WTC11 (cell line): Measurements from ENCODE around the gene CD207. TPM values are rescaled to one million over a fixed set of nuclear protein-coding genes. Genes with fewer than 3 reads are reported as not detected.

Experiments
- ATAC-seq: fragments of 200-7000 bp; cut with Tn5 transposase; 2 replicates; pipeline ENCODE4 v1.10.0; 2021; ENCODE audit warnings: mild to moderate bottlenecking, moderate library complexity
- CTCF ChIA-PET: fragments of 300-600 bp; sonication (Branson Sonifier 250); formaldehyde crosslinking; loops from one replicate; lab custom pipeline; 2021; ENCODE audit warnings: antibody characterized with exemption; lab: Charles Lee
- POLR2A ChIA-PET: fragments of 350-600 bp; sonication (Branson Sonifier 250); formaldehyde crosslinking; loops from one replicate; lab custom pipeline; 2021; ENCODE audit warnings: antibody characterized with exemption; lab: Charles Lee
- DNase-seq: peaks from one replicate; pipeline ENCODE4 v3.0.0; 2021; ENCODE audit warnings: low spot score
- H3K27ac Mint-ChIP-seq: 2 replicates; pipeline ENCODE4 v1.8.0; 2021; ENCODE audit warnings: mixed read lengths
- H3K27me3 Mint-ChIP-seq: 2 replicates; pipeline ENCODE4 v1.8.0; 2021; ENCODE audit warnings: low read depth, mild to moderate bottlenecking, moderate library complexity, mixed read lengths
- H3K36me3 Mint-ChIP-seq: 2 replicates; pipeline ENCODE4 v1.8.0; 2021; ENCODE audit warnings: mixed read lengths
- H3K4me1 Mint-ChIP-seq: 2 replicates; pipeline ENCODE4 v1.8.0; 2022; ENCODE audit warnings: mixed read lengths
- H3K4me3 Mint-ChIP-seq: 2 replicates; pipeline ENCODE4 v1.8.0; 2021; ENCODE audit warnings: mild to moderate bottlenecking, moderate library complexity, mixed read lengths
- H3K9me3 Mint-ChIP-seq: 2 replicates; pipeline ENCODE4 v1.8.0; 2021; ENCODE audit warnings: mixed read lengths
- ARID4B ChIP-seq: sonication (generic); formaldehyde crosslinking; IDR thresholded peaks from 2 replicates; pipeline ENCODE4 v1.8.0; 2023; ENCODE audit warnings: missing genetic modification reagents, mild to moderate bottlenecking, borderline replicate concordance
- E2F5 ChIP-seq: sonication (generic); formaldehyde crosslinking; IDR thresholded peaks from 2 replicates; pipeline ENCODE4 v1.8.1; 2022; ENCODE audit warnings: mild to moderate bottlenecking, moderate library complexity, missing genetic modification reagents
- GTF2I ChIP-seq: fragments of 250-450 bp; sonication (Bioruptor Pico); conservative IDR thresholded peaks from 2 replicates; pipeline ENCODE4 v1.4.0; 2021; ENCODE audit warnings: mild to moderate bottlenecking
- MAX ChIP-seq: sonication (generic); formaldehyde crosslinking; IDR thresholded peaks from 2 replicates; pipeline ENCODE4 v1.8.0; 2022; ENCODE audit warnings: mild to moderate bottlenecking, missing genetic modification reagents
- MYBL2 ChIP-seq: sonication (generic); formaldehyde crosslinking; IDR thresholded peaks from 2 replicates; pipeline ENCODE4 v1.8.1; 2023; ENCODE audit warnings: mild to moderate bottlenecking, moderate library complexity, missing genetic modification reagents
- NFE2L1 ChIP-seq: sonication (generic); formaldehyde crosslinking; IDR thresholded peaks from 2 replicates; pipeline ENCODE4 v1.8.1; 2023; ENCODE audit warnings: missing genetic modification reagents
- PRRX2 ChIP-seq: fragments of 250-450 bp; sonication (Bioruptor Pico); IDR thresholded peaks from 2 replicates; pipeline ENCODE4 v1.8.0; 2021; ENCODE audit warnings: mild to moderate bottlenecking
- SOX15 ChIP-seq: fragments of 250-450 bp; sonication (Bioruptor Pico); IDR thresholded peaks from 2 replicates; pipeline ENCODE4 v1.9.0; 2021; ENCODE audit warnings: mild to moderate bottlenecking
- USF1 ChIP-seq: sonication (generic); formaldehyde crosslinking; IDR thresholded peaks from 2 replicates; pipeline ENCODE4 v1.8.0; 2022; ENCODE audit warnings: mild to moderate bottlenecking, missing genetic modification reagents
- ZBTB43 ChIP-seq: sonication (generic); formaldehyde crosslinking; IDR thresholded peaks from 2 replicates; pipeline ENCODE4 v1.8.1; 2023; ENCODE audit warnings: mild to moderate bottlenecking, missing genetic modification reagents
- ZNF219 ChIP-seq: sonication (generic); formaldehyde crosslinking; IDR thresholded peaks from 2 replicates; pipeline ENCODE4 v1.8.0; 2023; ENCODE audit warnings: missing genetic modification reagents, mild to moderate bottlenecking, borderline replicate concordance
- ZNF396 ChIP-seq: fragments of 250-450 bp; sonication (Bioruptor Pico); IDR thresholded peaks from 2 replicates; pipeline ENCODE4 v1.8.0; 2021; ENCODE audit warnings: mild to moderate bottlenecking, moderate library complexity, borderline replicate concordance
- ZNF671 ChIP-seq: fragments of 250-450 bp; sonication (Bioruptor Pico); IDR thresholded peaks from 2 replicates; pipeline ENCODE4 v1.8.0; 2021; ENCODE audit warnings: mild to moderate bottlenecking
- ZSCAN18 ChIP-seq: fragments of 250-450 bp; sonication (Bioruptor Pico); IDR thresholded peaks from 2 replicates; pipeline ENCODE4 v2.1.2; 2022; ENCODE audit warnings: mild to moderate bottlenecking, moderate library complexity
- total RNA-seq: library from RNA; stranded (reverse); gene quantifications from 3 replicates; pipeline ENCODE4 v1.2.3, GENCODE V29; 2021
- TF ChIP-seq, protein P1 (sequence below): fragments of 250-450 bp; sonication (Bioruptor Pico); conservative IDR thresholded peaks from 2 replicates; pipeline ENCODE4 v1.9.0; 2021; ENCODE audit warnings: mild to moderate bottlenecking
- TF ChIP-seq, protein P2 (sequence below): fragments of 250-450 bp; sonication (Bioruptor Pico); IDR thresholded peaks from 2 replicates; pipeline ENCODE4 v1.8.0; 2021; ENCODE audit warnings: mild to moderate bottlenecking

Gene CD207
- total RNA-seq, 1 experiment from 2014 or later: not detected

GRCh38 chr2:70871398-70872211 is 36.0 kb upstream of the CD207 start (continued):
- TF ChIP-seq, protein P1, sequence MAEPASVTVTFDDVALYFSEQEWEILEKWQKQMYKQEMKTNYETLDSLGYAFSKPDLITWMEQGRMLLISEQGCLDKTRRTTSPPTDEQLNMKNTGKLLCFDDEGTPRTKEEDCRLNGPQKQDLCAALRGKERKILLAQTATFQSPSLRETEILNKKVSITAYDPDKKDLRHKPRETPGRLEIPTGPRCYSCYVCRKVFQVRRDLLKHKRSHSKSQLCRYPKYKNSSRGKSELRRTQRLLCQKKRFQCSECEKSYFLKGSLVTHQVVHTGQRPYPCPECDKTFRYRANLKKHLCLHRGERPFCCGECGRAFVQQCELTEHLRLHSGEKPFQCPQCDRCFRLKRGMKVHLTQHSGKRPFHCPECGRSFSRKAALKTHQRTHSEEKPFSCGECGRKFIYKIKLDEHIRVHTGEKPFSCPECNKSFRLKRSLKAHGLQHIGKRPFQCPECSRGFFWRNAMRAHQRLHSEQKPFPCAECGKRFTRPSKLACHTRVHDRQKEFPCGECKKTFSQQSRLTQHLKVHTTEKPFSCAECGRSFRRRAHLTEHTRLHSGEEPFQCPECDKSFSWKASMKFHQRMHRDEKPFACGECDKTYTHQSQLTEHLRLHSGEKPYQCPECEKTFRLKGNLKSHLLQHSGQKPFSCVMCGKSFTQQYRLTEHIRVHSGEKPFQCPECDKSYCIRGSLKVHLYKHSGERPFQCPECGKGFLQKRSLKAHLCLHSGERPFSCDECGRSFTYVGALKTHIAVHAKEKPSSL (CRISPR knock-in tag): no peak
- TF ChIP-seq E2F5 (CRISPR knock-in tag) (no peak), ZBTB43 (CRISPR knock-in tag) (no peak), MYBL2 (CRISPR knock-in tag) (no peak), ZNF671 (CRISPR knock-in tag) (no peak), ARID4B (CRISPR knock-in tag) (no peak), PRRX2 (no peak), NFE2L1 (no peak), ZNF219 (CRISPR knock-in tag) (no peak)
- TF ChIP-seq, protein P2, sequence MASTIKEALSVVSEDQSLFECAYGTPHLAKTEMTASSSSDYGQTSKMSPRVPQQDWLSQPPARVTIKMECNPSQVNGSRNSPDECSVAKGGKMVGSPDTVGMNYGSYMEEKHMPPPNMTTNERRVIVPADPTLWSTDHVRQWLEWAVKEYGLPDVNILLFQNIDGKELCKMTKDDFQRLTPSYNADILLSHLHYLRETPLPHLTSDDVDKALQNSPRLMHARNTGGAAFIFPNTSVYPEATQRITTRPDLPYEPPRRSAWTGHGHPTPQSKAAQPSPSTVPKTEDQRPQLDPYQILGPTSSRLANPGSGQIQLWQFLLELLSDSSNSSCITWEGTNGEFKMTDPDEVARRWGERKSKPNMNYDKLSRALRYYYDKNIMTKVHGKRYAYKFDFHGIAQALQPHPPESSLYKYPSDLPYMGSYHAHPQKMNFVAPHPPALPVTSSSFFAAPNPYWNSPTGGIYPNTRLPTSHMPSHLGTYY (CRISPR knock-in tag): no peak

- ATAC-seq (no peak), DNase-seq (no peak)
- Mint-ChIP-seq H3K9me3 (no peaks in the 10 kb centered on the region), H3K36me3 (no peaks in the 10 kb centered on the region), H3K4me3 (no peak overlapping the region), H3K27me3 (peaks cover 62% of the 10 kb centered on the region), H3K27ac (no peak overlapping the region), H3K4me1 (no peaks in the 10 kb centered on the region)
- ChIA-PET POLR2A (no interaction called here), CTCF (interaction anchor here (0.8 to 9.5 kb wide), 15 partner anchors 12 to 569 kb away, joined by 3 to 88 read pairs (median 7); partner anchors contain the start of genes ADD2, FAM136A and FIGLA)
- no peak for TF ChIP-seq ZNF671 (CRISPR knock-in tag)
- TF ChIP-seq SOX15 (CRISPR knock-in tag): no peak
- TF ChIP-seq ZNF396 (CRISPR knock-in tag): no peak
- TF ChIP-seq GTF2I (CRISPR knock-in tag): no peak
- no peak for TF ChIP-seq USF1 (CRISPR knock-in tag)
- no peak for TF ChIP-seq ZNF219 (CRISPR knock-in tag)
- TF ChIP-seq ZSCAN18 (CRISPR knock-in tag): no peak
- TF ChIP-seq, protein P1 (CRISPR knock-in tag): no peak
- TF ChIP-seq E2F5 (CRISPR knock-in tag): no peak
- TF ChIP-seq MAX (CRISPR knock-in tag): no peak
Observed at GRCh38 chr2:70870790-70871189, 35.2 kb upstream of the CD207 start.
